Measurements from ENCODE around the gene STXBP1. TPM values are rescaled to one million over a fixed set of nuclear protein-coding genes. Genes with fewer than 3 reads are reported as not detected.

The STXBP1 gene
- total and polyA plus RNA-seq, 2 of the 13 experiments (the other 11 are each of a cell fraction or from before 2014, with no cell fraction given): 2.9 TPM

DNA sequence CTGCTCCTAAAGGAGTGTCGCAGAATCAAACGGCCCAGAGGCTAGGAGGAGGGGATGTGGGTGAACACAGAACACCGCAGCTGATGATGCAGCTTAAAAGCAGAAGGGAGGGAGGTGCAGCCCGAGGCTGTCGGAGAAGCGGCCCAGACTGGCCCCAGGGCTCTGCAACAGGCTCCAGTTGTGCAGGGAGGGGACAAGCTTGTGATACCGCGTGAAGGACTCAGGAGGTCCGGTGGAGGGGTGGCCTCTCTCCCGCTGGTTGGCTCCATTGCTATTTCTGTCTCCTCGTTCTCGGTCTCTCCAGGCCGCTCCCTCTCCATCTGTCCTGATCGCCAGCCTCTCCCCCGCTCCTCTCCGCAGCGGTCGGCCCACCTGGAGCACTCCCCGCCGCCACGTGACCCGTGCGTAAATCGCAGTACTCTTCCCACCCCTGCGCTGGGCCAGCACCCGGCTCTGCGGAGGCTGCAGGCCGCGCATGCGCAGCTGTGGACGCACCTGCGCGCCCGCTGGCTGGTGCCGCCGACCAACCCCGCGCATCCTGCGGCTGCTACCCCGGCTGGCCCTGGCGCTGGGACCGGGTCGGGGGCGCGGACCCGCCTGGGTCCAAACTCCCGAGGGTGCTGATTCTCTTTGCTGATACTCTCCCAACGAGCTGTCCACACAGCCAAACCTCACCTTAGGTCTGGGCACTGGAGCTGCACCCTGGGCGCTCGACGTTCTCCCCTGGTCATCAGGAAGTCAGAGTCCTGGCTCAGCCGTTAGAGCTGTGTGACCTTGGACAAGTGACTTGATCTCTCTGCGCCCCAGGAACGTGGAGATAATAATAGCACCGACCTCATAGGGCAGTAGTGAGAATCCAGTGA is 3.7 kb upstream of the STXBP1 start (continued):
- TF ChIP-seq, protein P1, sequence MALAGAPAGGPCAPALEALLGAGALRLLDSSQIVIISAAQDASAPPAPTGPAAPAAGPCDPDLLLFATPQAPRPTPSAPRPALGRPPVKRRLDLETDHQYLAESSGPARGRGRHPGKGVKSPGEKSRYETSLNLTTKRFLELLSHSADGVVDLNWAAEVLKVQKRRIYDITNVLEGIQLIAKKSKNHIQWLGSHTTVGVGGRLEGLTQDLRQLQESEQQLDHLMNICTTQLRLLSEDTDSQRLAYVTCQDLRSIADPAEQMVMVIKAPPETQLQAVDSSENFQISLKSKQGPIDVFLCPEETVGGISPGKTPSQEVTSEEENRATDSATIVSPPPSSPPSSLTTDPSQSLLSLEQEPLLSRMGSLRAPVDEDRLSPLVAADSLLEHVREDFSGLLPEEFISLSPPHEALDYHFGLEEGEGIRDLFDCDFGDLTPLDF (CRISPR knock-in tag; IDR thresholded peaks at IDR 0.05): no peak
- TF ChIP-seq, protein P2, sequence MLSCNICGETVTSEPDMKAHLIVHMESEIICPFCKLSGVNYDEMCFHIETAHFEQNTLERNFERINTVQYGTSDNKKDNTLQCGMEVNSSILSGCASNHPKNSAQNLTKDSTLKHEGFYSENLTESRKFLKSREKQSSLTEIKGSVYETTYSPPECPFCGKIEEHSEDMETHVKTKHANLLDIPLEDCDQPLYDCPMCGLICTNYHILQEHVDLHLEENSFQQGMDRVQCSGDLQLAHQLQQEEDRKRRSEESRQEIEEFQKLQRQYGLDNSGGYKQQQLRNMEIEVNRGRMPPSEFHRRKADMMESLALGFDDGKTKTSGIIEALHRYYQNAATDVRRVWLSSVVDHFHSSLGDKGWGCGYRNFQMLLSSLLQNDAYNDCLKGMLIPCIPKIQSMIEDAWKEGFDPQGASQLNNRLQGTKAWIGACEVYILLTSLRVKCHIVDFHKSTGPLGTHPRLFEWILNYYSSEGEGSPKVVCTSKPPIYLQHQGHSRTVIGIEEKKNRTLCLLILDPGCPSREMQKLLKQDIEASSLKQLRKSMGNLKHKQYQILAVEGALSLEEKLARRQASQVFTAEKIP (CRISPR knock-in tag; IDR thresholded peaks at IDR 0.05; ENCODE audit: borderline replicate concordance): no peak
- TF ChIP-seq ZNF441 (CRISPR knock-in tag; IDR thresholded peaks at IDR 0.05; ENCODE audit: borderline replicate concordance) (0 out of 2 replicates have a peak, but pooled peaks have one; percentile 29), HNRNPK (IDR thresholded peaks at IDR 0.05; ENCODE audit: low read depth, low read length, poor library complexity, severe bottlenecking) (no peak), HOXD1 (CRISPR knock-in tag; IDR thresholded peaks at IDR 0.05) (no peak), ZNF136 (CRISPR knock-in tag; IDR thresholded peaks at IDR 0.05; ENCODE audit: low read depth) (no peak), TOPORS (CRISPR knock-in tag; IDR thresholded peaks at IDR 0.05) (no peak), ZFYVE20 (CRISPR knock-in tag; IDR thresholded peaks at IDR 0.05; ENCODE audit: borderline replicate concordance, low read depth) (no peak), CEBPB (IDR thresholded peaks at IDR 0.05; ENCODE audit: borderline replicate concordance, low read depth, low read length) (no peak), EED (CRISPR knock-in tag; IDR thresholded peaks at IDR 0.05) (no peak)
- TF ChIP-seq, protein P3, sequence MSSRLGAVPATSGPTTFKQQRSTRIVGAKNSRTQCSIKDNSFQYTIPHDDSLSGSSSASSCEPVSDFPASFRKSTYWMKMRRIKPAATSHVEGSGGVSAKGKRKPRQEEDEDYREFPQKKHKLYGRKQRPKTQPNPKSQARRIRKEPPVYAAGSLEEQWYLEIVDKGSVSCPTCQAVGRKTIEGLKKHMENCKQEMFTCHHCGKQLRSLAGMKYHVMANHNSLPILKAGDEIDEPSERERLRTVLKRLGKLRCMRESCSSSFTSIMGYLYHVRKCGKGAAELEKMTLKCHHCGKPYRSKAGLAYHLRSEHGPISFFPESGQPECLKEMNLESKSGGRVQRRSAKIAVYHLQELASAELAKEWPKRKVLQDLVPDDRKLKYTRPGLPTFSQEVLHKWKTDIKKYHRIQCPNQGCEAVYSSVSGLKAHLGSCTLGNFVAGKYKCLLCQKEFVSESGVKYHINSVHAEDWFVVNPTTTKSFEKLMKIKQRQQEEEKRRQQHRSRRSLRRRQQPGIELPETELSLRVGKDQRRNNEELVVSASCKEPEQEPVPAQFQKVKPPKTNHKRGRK (CRISPR knock-in tag; IDR thresholded peaks at IDR 0.05): no peak
- TF ChIP-seq, protein P4, sequence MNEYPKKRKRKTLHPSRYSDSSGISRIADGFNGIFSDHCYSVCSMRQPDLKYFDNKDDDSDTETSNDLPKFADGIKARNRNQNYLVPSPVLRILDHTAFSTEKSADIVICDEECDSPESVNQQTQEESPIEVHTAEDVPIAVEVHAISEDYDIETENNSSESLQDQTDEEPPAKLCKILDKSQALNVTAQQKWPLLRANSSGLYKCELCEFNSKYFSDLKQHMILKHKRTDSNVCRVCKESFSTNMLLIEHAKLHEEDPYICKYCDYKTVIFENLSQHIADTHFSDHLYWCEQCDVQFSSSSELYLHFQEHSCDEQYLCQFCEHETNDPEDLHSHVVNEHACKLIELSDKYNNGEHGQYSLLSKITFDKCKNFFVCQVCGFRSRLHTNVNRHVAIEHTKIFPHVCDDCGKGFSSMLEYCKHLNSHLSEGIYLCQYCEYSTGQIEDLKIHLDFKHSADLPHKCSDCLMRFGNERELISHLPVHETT (CRISPR knock-in tag; conservative IDR thresholded peaks at IDR 0.05): peak; percentile 60; the same call in 1 of the 2 replicates
- TF ChIP-seq, protein P5, sequence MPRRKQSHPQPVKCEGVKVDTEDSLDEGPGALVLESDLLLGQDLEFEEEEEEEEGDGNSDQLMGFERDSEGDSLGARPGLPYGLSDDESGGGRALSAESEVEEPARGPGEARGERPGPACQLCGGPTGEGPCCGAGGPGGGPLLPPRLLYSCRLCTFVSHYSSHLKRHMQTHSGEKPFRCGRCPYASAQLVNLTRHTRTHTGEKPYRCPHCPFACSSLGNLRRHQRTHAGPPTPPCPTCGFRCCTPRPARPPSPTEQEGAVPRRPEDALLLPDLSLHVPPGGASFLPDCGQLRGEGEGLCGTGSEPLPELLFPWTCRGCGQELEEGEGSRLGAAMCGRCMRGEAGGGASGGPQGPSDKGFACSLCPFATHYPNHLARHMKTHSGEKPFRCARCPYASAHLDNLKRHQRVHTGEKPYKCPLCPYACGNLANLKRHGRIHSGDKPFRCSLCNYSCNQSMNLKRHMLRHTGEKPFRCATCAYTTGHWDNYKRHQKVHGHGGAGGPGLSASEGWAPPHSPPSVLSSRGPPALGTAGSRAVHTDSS (CRISPR knock-in tag; conservative IDR thresholded peaks at IDR 0.05): no peak
- TF ChIP-seq, protein P6, sequence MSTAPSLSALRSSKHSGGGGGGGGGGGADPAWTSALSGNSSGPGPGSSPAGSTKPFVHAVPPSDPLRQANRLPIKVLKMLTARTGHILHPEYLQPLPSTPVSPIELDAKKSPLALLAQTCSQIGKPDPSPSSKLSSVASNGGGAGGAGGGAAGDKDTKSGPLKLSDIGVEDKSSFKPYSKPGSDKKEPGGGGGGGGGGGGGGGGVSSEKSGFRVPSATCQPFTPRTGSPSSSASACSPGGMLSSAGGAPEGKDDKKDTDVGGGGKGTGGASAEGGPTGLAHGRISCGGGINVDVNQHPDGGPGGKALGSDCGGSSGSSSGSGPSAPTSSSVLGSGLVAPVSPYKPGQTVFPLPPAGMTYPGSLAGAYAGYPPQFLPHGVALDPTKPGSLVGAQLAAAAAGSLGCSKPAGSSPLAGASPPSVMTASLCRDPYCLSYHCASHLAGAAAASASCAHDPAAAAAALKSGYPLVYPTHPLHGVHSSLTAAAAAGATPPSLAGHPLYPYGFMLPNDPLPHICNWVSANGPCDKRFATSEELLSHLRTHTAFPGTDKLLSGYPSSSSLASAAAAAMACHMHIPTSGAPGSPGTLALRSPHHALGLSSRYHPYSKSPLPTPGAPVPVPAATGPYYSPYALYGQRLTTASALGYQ (CRISPR knock-in tag; IDR thresholded peaks at IDR 0.05): no peak
- TF ChIP-seq, protein P7, sequence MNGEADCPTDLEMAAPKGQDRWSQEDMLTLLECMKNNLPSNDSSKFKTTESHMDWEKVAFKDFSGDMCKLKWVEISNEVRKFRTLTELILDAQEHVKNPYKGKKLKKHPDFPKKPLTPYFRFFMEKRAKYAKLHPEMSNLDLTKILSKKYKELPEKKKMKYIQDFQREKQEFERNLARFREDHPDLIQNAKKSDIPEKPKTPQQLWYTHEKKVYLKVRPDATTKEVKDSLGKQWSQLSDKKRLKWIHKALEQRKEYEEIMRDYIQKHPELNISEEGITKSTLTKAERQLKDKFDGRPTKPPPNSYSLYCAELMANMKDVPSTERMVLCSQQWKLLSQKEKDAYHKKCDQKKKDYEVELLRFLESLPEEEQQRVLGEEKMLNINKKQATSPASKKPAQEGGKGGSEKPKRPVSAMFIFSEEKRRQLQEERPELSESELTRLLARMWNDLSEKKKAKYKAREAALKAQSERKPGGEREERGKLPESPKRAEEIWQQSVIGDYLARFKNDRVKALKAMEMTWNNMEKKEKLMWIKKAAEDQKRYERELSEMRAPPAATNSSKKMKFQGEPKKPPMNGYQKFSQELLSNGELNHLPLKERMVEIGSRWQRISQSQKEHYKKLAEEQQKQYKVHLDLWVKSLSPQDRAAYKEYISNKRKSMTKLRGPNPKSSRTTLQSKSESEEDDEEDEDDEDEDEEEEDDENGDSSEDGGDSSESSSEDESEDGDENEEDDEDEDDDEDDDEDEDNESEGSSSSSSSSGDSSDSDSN (CRISPR knock-in tag; IDR thresholded peaks at IDR 0.05): peak; percentile 67; the same call in 1 of the 2 replicates

All from HepG2 (cell line).